ENCODE results near the gene RCOR1.
"Not testable (repeated sequence)": the region's sequence is repeated elsewhere in the genome, so short reads cannot be mapped to it uniquely, and the experiment has no call there.

RCOR1 gene

GRCh38 chr14:102593061-102593824, 794 bp downstream of the RCOR1 start:
- peak; percentile 29 for DNase-seq (ENCODE audit: low read depth)

GRCh38 chr14:102593825-102594137, 1.3 kb downstream of the RCOR1 start:
- DNase-seq (ENCODE audit: low read depth): no peak

DNA sequence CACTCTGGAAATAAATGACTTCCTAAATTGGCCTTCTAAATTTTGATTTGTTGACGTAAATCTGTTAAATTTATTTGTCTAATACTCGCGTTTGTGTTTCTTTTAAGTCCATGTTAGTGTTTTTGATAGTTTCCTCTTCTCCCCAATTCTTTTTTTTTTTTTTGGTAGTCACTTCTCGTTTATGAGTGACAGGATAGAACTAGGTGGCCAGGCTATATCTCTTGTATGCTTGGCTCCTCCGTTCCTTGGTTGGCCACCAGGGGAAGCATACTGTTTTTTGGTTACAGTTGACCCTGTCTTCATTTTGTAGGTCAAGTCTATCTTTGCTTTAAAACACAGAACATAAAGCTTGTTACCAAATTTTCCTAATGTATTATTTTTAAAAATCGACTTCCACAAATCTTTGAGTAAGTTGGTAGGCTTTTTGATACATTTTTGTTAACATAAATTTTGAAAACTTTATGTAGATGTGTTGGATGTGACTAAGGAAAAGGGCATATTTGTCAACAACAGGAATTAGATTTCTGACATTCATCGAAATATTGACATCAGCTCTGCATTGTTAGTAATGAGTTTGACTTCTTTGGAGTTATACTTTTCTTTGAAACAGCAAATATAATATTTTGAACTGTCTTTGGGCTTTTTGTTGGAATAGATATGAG, 2.2 kb downstream of the RCOR1 start:
- peak; percentile 52 for DNase-seq (ENCODE audit: low read depth)

DNA sequence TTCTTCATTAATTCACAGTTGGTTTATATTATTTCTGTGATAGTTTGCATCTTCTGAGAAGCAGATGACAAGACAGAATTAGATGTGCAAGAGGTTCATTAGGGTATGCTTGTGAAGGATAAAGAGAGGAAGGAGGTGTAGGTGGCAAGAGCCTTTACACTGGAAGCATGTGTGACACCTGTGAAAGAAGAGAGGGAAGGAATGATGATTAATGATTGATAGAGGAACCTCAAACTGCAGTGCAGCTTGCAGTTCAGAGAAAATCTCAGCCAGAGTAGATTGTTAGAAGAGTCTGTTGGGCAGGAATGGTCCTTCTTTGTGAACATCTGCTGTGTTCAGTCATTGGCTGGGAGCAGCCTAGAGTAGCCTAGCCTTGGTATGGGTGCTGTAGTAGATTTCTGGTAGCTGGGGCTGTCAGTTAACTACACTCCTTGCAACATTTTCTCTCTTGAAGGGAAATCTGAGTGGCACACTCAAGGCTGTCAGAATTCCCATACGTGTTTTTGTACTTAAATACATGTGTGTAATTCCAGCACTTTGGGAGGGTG, 9.0 kb downstream of the RCOR1 start:
- DNase-seq (ENCODE audit: low read depth): no peak

- no peak for DNase-seq (ENCODE audit: low read depth)
These were observed 10.2 kb downstream of the RCOR1 start for GRCh38 chr14:102602421-102603292.

DNA sequence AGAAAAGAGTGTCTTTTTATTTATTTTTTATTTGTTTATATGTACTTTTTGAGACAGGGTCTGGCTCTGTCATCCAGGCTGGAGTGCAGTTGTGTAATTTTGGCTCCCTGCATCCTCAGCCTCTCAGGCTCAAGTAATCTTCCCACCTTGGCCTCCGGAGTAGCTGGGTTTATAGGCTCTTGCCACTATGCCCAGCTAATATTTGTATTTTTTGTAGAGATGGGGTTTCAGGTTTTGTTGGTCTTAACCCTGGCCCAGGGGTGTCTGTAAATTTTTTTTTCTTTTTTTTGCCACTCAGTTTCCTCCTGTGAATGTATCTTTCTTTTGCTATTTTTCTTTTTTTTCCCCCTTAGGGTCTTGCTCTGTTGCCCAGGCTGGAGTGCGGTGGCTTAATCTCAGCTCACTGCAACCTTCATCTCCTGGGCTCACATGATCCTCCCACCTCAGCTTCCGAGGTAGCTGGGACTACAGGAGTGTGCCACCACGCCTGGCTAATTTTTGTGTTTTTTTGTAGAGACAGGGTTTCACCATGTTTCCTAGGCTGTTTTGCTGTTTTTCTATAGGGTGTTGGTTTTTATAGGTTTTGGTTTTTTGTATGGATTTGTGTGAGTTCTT, 11.0 kb downstream of the RCOR1 start:
- no peak for DNase-seq (ENCODE audit: low read depth)

- no peak for DNase-seq (ENCODE audit: low read depth)
These were observed 11.7 kb downstream of the RCOR1 start for GRCh38 chr14:102604183-102604582.

DNA sequence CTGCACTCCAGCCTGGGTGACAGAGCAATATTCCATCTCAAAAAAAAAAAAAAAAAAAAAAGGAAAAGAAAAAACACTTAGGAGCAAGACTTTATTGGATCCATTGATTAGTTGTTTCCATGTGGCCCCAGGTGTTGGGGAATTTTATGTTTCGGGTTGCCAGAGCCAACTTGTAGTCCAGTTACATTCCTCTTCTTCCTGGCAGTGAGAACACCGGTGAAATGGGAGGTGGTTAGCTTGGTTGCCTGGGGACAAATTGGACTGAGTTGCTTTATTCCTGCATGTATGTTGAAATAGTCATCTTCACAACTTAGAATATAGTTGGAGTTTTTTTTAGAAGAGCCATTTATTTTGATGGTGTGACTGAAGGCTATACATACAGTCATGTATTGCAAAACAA, 12.6 kb downstream of the RCOR1 start:
- DNase-seq (ENCODE audit: low read depth): no peak

DNA sequence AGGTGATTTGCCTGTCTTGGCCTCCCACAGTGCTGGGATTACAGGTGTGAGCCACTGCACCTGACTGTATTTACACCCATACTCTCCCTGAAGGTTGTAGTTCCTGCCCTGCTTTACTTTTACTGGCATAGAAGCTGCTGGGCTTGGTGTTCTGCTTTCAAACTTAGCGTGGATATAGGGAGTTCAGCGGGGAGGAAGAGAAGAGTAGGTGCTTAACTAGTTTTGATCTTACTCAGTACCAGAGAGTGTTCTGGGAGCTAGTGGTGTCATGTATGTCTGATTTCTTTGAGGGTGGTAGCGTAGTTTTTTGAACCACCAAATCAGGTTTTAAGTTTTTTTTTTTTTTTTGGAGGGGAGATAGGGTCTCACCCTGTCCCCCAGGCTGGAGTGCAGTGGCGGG, 13.8 kb downstream of the RCOR1 start:
- DNase-seq (ENCODE audit: low read depth): no peak

GRCh38 chr14:102608064-102608446, 15.6 kb downstream of the RCOR1 start:
- no peak for DNase-seq (ENCODE audit: low read depth)

DNA sequence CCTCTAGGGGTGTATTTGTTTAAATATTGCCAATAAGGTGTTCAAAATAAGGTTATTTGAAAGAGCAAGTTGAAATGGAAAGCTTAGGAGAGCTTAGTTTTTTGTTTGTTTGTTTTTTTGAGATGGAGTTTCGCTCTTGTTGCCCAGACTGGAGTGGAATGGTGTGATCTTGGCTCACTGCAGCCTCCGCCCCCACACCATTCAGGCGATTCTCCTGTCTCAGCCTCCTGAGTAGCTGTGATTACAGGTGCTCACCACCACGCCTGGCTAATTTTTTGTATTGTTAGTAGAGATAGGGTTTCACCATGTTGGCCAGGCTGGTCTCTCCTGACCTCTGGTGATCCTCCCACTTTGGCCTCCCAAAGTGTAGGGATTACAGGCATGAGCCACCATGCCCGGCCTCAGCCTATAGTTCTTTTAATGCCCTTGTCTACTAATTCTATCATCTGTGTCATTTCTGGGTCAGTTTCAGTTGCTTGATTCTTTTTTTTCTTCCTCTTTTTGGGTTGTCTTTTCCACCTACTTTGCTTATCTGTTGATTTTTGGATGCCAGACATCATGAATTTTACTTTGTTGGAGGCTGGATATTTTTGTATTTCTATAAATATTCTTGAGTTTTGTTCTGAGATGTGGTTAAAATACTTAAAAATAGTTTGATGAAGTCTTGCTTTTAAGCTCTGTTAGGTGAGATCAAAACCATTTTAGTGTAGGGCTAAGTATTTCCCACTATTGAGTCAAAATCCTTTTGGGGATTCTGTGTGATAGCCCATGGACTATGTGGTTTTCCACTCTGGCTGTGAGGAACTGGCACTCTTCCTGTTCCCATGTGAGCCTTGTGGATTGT, 18.7 kb downstream of the RCOR1 start:
- DNase-seq (ENCODE audit: low read depth): no peak

DNA sequence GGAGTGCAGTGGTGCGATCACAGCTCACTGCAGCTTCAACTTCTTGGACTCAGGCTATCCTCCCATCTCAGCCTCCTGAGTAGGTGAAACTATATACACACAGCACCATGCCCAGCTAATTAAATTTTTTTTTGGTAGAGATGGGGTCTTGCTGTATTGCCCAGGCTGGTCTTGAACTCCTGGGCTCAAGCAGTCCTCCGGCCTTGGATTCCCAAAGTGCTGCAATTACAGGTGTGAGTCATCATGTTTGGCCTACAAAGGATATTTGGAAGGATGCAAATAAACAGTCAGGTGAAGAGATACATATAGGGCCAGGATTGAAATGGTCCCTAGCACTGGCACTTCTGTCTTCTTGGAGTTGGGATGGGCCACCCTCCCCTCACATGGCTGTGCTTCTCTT, 23.9 kb downstream of the RCOR1 start:
- DNase-seq (ENCODE audit: low read depth): no peak

- DNase-seq (ENCODE audit: low read depth): no peak
These were observed 24.4 kb downstream of the RCOR1 start for GRCh38 chr14:102616799-102617198.

GRCh38 chr14:102619012-102619411, 26.6 kb downstream of the RCOR1 start:
- DNase-seq (ENCODE audit: low read depth): not testable (repeated sequence)

- DNase-seq (ENCODE audit: low read depth): no peak
These were observed 28.0 kb downstream of the RCOR1 start for GRCh38 chr14:102620413-102620812.

DNA sequence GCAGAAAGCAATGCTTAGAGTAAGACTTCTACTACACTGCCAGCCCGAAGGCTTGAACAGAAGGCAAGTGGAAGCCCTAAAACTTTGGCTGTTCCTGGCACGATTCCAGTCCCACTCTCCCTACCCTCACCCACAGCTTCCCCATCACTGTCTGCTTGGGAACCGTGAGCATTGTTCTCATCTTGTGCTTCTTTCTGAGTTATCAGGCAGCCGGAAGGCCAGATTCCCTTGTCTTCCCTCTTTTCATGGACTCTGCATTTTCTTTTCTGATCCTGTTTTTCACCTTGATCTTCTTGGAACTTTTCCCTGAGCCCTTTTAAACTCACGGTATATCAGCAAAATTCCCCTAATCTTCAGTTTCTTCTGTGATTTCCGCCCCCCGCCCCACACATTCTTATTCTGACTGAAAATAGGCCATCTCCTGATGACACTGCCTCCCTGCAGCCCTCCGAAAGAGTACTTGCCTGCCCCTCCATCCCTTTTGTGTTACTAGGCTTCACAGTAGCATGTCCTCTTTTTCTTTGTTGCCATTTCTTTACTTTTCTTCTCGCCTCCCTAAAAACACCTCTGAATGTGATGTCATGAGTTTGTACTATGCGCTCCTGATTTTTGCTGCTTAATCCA, 29.9 kb downstream of the RCOR1 start:
- no peak for DNase-seq (ENCODE audit: low read depth)

DNA sequence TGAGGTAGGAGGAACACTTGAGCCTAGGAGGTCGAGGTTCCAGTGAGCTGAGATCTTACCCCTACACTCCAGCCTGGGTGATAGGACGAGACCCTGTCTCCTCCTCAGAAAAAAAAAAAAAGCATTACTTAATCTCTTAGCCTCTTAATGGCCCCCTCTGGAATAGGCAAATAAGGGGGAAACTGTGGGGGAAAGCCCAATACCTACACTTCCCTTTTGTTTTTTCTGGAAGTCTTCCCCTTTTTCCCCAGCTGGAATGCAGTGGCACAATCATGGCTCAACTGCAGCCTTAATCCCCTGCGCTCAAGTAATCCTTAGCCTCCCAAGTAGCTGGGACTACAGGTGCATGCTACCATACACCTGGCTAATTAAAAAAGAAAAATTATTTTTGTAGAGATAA, 32.2 kb downstream of the RCOR1 start:
- no peak for DNase-seq (ENCODE audit: low read depth)

DNA sequence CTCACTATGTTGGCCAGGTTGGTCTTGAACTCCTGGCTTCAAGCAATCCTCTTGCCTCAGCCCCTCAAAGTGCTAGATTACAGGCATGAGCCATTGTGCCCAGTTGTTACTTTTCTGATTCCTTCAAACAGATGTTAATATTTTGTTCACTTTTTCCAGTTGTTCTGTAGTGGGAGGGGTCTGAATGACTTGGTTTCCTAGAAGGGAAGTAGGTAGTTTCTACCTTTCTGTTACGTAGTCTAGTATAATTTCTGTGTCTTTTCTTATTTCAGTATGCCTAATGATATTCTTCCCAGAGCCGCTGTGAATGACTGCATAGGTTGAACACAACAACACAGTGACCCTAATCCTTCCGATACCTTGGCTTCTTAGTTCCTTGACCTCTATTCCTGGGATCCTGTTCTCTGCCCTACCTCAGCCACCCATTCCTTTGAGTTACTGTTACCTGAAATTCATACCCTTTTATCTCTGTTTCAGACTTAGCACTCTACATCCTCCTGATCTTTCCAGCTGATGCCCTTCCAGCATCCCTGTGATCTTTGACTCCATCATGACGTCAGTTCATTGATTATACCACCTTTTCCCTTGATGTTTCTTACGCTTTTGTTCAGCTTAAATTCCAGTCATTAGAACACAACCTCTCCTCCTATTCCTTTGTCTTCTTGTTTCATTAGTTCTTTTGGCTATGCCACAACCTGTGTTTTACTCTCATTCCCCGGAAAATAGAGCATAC, 33.3 kb downstream of the RCOR1 start:
- DNase-seq (ENCODE audit: low read depth): no peak

DNA sequence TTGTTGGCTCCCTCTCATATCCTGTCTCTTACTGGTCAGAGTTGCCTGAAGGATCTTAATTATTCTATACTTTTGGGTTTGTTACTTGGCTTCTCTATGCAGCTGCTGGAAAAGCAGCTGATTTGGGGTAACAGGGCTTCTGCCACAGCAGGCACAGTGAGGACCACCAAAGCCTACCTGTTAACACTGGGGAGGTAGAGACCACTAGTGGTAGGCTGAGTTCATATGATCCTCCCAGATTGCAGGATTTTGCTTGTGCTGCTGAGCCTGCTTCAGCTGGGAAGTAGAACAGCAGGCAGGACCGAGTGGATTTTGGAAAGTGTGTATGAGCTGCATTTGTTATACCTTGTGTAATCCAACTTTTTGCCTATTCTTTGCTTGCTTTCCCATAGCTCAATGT, 34.1 kb downstream of the RCOR1 start:
- DNase-seq (ENCODE audit: low read depth): no peak

GRCh38 chr14:102629011-102629444, 36.6 kb downstream of the RCOR1 start:
- no peak for DNase-seq (ENCODE audit: low read depth)
